ENCODE data around the gene RAB8A. TPM values are rescaled to one million over a fixed set of nuclear protein-coding genes. Genes with fewer than 3 reads are reported as not detected.
"Not testable (repeated sequence)": the region's sequence is repeated elsewhere in the genome, so short reads cannot be mapped to it uniquely, and the experiment has no call there.

The RAB8A gene
- polyA plus RNA-seq, 10 donors = 32.4 to 53.3 (median 35.4) TPM

DNA sequence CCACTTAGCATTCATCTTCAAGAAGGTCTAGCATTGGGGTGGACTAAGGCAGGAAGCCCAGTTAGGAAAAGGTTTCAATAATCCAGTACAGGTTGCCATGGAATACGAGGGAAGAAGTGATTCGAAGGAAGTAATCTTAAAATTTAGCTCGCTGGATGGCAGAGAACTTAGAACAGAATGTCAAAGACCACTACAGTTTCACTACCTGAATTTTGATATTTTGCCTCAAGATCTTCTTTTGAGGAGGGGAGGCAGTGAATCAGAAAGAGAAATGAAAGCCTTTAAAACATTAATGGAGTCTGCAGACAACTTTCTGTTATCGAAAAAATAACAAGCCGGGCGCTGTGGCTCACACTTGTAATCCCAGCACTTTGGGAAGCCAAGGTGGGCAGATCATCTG, 7.0 kb upstream of the RAB8A start:
- no peak for DNase-seq

DNA sequence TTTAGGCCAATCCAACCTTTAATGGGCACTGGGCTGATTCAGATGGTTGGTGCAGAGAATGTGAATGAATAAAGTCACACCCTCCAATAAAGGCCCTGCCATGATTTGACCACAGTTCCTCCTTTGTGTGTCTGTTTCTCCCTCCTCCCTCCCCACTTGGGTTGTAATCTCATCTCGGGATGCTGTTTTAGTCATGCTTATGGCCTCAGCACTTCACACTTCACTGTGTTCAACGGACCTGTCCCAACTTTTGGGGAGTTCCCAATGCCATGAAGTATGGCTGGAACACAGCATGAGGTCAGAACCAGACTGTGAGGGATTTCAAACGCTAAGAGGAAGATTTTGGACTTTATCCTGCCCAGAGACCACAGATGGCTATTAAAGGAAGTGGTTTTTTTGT, 5.6 kb upstream of the RAB8A start:
- no peak for DNase-seq

GRCh38 chr19:16111909-16112752, 442 bp downstream of the RAB8A start:
- DNase-seq = no peak

GRCh38 chr19:16112778-16113177, 1.1 kb downstream of the RAB8A start:
- DNase-seq = no peak

DNA sequence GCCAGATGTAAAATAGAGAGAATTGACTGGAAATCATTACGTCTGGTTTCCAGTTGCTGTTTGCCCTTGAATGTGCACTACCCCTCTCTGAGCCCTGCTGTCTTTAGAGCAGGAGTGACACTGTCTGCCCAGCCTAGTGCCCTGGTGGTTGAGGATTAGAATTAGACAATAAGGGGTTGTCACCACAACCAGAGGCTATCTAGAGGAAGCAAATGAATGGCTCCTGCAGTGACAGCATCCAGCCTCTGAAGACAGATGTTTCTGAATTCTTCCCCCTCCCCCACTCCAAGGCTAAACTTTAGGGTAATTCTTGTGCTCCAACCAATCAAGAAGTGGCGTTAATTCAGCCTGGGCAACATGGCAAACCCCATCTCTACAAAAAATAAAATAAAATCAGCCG, 2.0 kb downstream of the RAB8A start:
- no peak for DNase-seq

DNA sequence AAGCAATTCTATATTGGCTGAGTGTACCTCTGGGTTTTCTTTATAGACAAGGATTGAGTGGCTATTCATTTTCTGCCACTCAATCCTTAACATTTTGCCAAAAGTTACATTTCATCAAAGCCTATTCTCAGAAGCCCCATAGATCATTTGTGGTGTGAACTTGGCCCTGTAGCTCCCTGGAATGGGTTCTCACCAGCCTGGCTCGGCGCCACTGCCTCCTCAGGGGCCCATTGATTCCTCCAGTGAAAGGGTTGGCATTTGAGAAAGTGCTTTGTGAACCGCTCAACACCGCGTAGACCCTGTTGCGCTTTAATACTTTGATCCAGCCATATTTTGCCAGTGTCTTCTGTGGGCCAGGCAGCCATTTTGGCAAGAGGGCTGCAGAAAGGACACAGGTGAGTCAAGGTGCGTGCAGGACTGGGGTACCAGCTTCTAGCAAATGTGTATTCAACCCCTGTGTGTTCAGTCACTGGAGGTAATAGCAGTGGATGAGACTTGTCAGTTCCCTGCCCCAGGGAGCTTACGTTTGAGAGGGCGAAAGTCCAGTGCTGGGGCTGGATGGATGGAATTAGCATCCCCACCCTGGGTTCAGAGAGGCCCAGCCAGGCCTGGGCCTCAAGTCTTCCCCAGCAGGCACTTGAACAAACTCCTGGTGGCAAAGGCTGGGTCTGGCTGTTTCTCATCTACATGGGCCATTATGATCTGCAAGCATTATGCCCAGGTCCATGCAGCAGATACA, 3.8 kb downstream of the RAB8A start:
- no peak for DNase-seq

- DNase-seq = no peak
These were observed 4.4 kb downstream of the RAB8A start for GRCh38 chr19:16116067-16116466.

- DNase-seq = no peak
These were observed 5.9 kb downstream of the RAB8A start for GRCh38 chr19:16117594-16118033.

DNA sequence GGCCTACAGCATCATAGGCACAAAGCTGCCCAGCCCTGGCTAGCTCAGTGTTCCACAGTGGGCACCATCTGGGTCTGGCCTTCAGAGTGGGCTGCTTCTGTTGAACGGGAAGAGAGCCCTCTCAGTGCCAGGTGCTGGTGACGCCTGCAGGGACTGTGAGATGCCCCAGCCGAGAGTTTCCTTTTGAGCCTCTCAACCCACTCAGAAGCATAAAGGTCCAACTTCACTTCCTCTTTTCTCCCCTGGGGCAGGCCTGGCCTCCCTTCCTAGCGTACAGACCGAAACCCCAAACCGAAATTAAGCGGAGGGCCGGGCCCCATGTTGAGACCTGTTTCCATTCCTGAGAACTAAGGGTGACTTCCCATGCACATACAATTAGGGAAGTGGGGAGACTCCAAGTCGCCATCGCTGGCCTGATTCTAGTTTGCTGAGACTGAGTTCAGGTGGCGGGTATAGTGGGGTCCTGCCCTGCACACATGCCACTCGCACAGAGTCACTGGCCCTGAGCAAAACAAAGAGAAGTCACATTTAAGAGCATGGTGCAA, 6.9 kb downstream of the RAB8A start:
- peak in 1 of 3 donors; percentile 37 for DNase-seq

DNA sequence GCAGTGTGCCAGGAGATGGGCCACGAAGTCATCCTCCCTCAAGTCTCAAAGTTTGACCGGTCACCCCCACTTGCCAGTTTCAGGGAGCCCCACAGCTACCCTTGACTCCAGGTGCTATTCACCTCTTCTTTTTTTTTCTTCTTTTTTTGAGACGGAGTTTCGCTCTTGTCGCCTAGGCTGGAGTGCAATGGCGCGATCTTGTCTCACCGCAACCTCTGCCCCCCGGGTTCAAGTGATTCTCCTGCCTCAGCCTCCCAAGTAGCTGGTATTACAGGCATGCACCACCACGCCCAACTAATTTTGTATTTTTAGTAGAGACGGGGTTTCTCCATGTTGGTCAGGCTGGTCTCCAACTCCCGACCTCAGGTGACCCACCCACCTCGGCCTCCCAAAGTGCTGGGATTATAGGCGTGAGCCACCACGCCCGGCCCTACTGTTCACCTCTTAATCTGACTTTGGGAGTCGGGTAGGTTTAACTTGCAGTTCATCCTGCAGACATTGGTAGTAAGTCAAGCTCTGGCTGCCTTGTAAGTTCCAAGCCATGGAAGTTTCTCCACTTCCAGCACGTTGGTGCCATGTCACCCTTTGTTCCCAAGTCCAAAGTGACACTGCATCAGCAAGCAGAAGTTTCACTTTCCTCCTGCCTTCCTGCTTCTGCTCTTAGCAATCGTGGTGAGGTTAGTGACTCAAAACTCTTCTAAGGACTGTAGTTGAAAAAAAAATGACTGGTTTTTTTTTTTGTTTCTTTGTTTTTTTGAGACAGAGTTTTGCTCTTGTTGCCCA, 7.6 kb downstream of the RAB8A start:
- not testable (repeated sequence) for DNase-seq

DNA sequence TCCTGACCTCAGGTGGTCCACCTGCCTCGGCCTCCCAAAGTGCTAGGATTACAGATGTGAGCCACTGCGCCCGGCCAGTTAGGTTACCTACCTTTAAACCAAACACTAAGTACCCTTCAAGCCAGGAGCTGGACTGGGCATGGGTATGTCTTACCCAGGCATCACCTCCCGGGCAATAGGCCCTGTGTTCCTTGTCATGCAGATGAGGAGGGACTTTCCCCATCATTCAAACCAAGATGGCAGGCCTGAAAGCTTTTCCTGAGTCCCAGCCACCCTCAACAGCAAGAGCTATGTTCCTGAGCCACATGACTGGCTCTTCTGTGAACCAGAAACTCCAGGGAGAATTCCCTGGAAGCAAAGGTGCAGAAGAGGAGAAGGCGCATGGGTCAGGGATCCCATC, 9.5 kb downstream of the RAB8A start:
- no peak for DNase-seq

DNA sequence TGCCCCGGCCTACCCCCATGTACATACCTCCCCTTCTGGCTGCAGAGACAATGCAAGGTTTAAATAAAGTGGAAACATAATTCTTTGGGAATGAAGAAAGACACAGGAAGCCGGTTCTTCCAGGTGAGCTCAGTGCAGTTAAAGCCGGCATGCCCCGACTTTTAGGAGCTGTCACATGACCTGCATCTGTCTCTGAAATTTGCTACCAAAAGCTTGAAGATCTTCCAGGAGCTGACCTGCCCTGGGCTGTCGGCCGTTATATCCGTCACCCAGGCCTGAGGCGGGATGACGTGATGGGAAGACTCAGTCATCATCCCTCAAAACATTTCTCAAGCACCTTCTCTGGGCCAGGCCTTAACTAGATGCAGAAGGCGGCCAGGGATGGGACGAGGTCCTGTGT, 10.3 kb downstream of the RAB8A start:
- no peak for DNase-seq

DNA sequence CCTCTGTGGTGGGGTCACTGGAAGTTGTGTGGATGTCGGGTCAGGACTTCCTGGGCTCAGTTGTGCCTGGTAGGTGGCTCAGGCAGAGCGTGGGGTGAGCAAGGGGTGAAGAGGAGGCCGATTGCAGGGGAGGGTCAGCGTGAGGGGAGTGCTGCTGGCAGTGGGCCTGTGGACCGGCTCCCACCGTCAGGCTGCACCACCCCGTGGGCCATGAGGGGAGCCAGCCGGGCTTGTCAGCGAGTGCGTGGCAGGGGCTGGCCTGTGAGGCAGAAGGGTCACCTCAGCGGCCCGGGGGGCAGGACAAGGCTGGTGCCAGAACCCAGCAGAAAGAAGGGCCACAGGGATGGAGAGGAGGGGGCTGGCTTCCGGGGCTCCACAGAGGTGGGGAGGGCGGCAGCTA, 13.3 kb downstream of the RAB8A start:
- no peak for DNase-seq

DNA sequence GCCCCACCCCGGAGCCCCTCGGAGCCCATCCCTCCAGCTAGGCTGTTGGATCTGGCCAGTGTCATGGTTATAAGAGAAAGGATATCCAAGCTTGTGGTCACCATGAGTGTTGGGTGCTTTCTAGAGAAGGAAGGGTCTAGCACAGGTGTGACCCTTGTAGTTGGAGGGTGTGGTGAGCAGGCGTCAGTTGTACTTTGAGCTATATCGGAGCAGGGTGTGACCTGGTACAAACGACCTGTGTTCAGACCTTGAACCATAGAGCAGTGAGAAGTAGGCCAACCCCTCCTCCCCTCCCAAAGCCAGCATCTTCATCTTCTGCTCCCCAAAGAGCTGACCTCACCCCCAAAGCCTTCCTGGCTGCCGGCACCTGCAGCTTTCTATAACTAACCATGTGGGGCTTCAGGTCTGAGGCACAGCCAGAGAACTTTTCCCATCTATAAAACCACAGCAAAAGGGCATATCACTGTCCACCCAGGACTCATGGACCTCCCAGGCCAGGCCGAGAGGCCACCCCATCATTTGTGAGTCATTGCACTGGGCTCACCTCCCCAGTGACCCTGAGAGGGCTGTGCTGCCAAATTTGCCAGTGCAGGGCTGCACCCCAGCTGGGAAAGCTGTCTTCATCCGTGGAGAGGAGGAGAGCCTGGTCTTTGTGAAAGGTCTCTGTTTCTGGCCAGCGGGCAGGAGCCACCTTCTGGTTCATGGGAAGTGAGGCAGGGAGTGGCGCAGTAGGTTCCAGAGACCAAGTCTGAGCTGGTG, 14.2 kb downstream of the RAB8A start:
- no peak for DNase-seq

DNA sequence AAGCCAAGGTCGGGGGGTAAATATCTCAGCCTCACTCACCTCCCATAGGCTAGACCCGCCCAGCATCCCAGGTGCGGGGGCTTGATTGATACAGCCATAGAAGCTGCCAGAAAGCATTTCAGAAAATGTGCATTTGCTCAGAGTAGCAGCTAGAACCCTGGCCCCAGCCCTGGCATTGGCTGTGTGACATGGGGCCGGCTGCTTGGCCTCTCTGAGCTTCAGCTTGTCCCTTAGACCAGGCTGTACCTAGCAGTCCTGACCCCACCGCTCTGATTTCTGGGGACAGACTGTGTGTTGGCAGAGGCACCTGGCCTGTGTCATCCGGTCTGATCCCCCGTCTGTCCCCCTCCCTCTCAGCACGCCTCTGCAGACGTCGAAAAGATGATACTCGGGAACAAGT, 15.4 kb downstream of the RAB8A start:
- DNase-seq = no peak

- no peak for DNase-seq
These were observed 16.2 kb downstream of the RAB8A start for GRCh38 chr19:16127776-16128371.

DNA sequence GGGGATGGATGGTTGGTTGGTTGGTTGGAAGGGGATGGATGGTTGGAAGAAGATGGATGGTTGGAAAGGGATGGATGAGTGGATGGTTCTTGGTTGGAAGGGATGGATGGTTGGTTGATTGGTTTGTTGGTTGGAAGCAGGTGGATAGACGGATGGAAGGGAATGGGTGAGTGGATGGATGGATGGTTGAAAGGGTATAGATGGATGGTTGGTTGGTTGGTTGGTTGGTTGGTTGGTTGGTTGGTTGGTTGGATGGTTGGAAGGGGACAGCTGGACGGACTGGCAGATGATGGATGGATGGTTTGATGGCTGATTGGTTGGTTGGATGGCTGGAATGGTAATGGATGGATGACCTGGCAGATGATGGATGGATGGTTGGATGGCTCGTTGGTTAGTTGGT, 20.0 kb downstream of the RAB8A start:
- no peak for DNase-seq

GRCh38 chr19:16133818-16134217, 22.1 kb downstream of the RAB8A start:
- DNase-seq = no peak

- DNase-seq = no peak
These were observed 22.8 kb downstream of the RAB8A start for GRCh38 chr19:16134510-16134909.

DNA sequence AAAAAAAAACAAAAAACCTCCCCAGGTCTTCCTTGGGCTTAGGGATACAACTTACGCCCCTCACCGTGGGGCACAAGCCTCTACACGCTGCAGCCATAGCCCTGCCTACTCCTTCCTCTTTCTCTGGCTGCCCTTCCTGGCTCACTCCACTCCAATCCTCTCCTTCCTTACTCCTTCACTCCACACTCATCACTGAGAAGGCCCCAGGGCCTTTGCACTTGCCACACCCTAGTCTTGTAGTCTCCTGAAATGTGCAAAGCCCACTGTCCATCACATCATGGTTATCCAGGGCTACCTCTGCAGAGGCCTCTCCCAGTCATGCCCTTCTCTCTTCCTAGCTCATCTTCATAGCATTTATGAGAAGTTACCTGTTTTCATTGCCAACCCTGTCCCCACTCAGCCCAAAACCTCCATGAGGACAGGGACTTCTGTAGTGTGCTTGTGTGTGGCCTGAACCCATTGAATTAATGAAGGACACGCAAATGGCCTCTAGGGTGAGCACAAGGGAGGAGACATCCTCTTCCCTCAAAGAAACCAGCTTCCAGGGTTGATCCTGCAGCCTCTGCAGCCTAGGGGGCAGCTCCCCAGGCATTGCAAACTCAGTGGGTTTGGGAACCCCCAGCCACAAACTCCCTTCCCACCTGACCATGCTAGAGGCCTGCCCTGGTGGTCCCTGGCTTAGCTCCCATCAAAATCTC, 23.9 kb downstream of the RAB8A start:
- no peak for DNase-seq
